Osteoblast (primary cell): ENCODE measurements around the gene IDI1. TPM values are rescaled to one million over a fixed set of nuclear protein-coding genes. Genes with fewer than 3 reads are reported as not detected.
"Not testable (repeated sequence)": the region's sequence is repeated elsewhere in the genome, so short reads cannot be mapped to it uniquely, and the experiment has no call there.

Experiments used
- DNase-seq: peaks from one replicate; pipeline ENCODE4 v3.0.0; 2011; ENCODE audit warnings: low spot score, mixed read lengths; ENCODE audit not compliant: insufficient read length; ENCODE audit errors: missing footprints
- H2AFZ ChIP-seq: 2 replicates; pipeline ENCODE4 v1.6.0; 2011; ENCODE audit warnings: mild to moderate bottlenecking, low read length
- H3K27ac ChIP-seq: 2 replicates; pipeline ENCODE4 v1.5.1; 2011; ENCODE audit warnings: mild to moderate bottlenecking, low read depth, low read length, moderate library complexity
- H3K27me3 ChIP-seq: 2 replicates; pipeline ENCODE4 v1.6.0; 2012; ENCODE audit warnings: mild to moderate bottlenecking, control low read depth, inconsistent platforms, low read length, moderate library complexity; ENCODE audit not compliant: insufficient read depth
- H3K36me3 ChIP-seq: 2 replicates; pipeline ENCODE4 v1.5.1; 2011; ENCODE audit warnings: mild to moderate bottlenecking, low read length, control low read depth, moderate library complexity; ENCODE audit not compliant: insufficient read depth
- H3K4me1 ChIP-seq: 2 replicates; pipeline ENCODE4 v1.5.1; 2011; ENCODE audit warnings: mild to moderate bottlenecking, low read length, control low read depth, moderate library complexity; ENCODE audit not compliant: insufficient read depth
- H3K4me2 ChIP-seq: 2 replicates; pipeline ENCODE4 v1.6.0; 2011; ENCODE audit warnings: mild to moderate bottlenecking, low read length; ENCODE audit not compliant: insufficient read depth
- H3K4me3 ChIP-seq: fragments of 200-600 bp; sonication (generic); 3 replicates; pipeline ENCODE4 v1.5.1; 2012; ENCODE audit warnings: mild to moderate bottlenecking, low read length, inconsistent platforms; ENCODE audit not compliant: insufficient read depth
- H3K79me2 ChIP-seq: 2 replicates; pipeline ENCODE4 v1.6.0; 2012; ENCODE audit warnings: mild to moderate bottlenecking, low read length, control low read depth, inconsistent platforms; ENCODE audit not compliant: insufficient read depth
- H3K9me3 ChIP-seq: 2 replicates; pipeline ENCODE4 v1.5.1; 2011; ENCODE audit warnings: low read depth, low read length, control low read depth
- H4K20me1 ChIP-seq: 2 replicates; pipeline ENCODE4 v1.6.0; 2012; ENCODE audit warnings: mild to moderate bottlenecking, low read length, control low read depth; ENCODE audit not compliant: insufficient read depth
- CTCF ChIP-seq: IDR thresholded peaks from 2 replicates; pipeline ENCODE4 v1.5.1; 2011; ENCODE audit warnings: mild to moderate bottlenecking, low read depth, low read length, moderate library complexity; ENCODE audit errors: extremely low read depth
- total RNA-seq: library from RNA; depleted of rRNA; stranded (reverse); fragments of >200 nt; gene quantifications from 2 replicates; pipeline ENCODE4 v1.2.3, GENCODE V29; 2012

The IDI1 gene
- total RNA-seq, 1 donor = 104 TPM

GRCh38 chr10:1010703-1011102, 38.2 kb downstream of the IDI1 start:
- Histone ChIP-seq H3K27me3 (no peaks in the 10 kb centered on the region), H3K4me2 (no peak overlapping the region), H3K4me1 (no peaks in the 10 kb centered on the region), H4K20me1 (peaks cover 11% of the 10 kb centered on the region), H3K36me3 (peaks cover 84% of the 10 kb centered on the region), H3K4me3 (no peak overlapping the region), H3K9me3 (no peaks in the 10 kb centered on the region), H3K79me2 (peaks cover 12% of the 10 kb centered on the region), H2AFZ (no peak overlapping the region), H3K27ac (no peak overlapping the region)
- TF ChIP-seq CTCF = no peak
- DNase-seq = no peak

- H3K27ac ChIP-seq, H3K9me3 ChIP-seq, H3K4me1 ChIP-seq, H2AFZ ChIP-seq, H3K4me2 ChIP-seq, H3K27me3 ChIP-seq, DNase-seq, H3K4me3 ChIP-seq: not testable (repeated sequence)
- H4K20me1 ChIP-seq = peaks cover 11% of the 10 kb centered on the region
- peaks cover 87% of the 10 kb centered on the region for H3K36me3 ChIP-seq
- peaks cover 16% of the 10 kb centered on the region for H3K79me2 ChIP-seq
Observed at GRCh38 chr10:1009947-1010346, 39.0 kb downstream of the IDI1 start.

GRCh38 chr10:1009071-1009494, 39.8 kb downstream of the IDI1 start:
- H2AFZ ChIP-seq = no peak overlapping the region
- H3K79me2 ChIP-seq = peaks cover 24% of the 10 kb centered on the region
- peaks cover 87% of the 10 kb centered on the region for H3K36me3 ChIP-seq

GRCh38 chr10:1007583-1007982, 41.3 kb downstream of the IDI1 start:
- no peak for DNase-seq
- H3K36me3 ChIP-seq = peaks cover 93% of the 10 kb centered on the region
- H3K79me2 ChIP-seq = peaks cover 37% of the 10 kb centered on the region
- peaks cover 31% of the 10 kb centered on the region for H4K20me1 ChIP-seq
- H3K4me2 ChIP-seq = no peak overlapping the region
- H3K27me3 ChIP-seq = no peaks in the 10 kb centered on the region
- TF ChIP-seq CTCF = no peak
- no peak overlapping the region for H3K4me3 ChIP-seq
- H3K4me1 ChIP-seq = no peaks in the 10 kb centered on the region
- H3K27ac ChIP-seq = no peak overlapping the region
- no peaks in the 10 kb centered on the region for H3K9me3 ChIP-seq
- H2AFZ ChIP-seq = no peak overlapping the region

More at GRCh38 chr10:1009071-1009494, 39.8 kb downstream of the IDI1 start:
- TF ChIP-seq CTCF = no peak
- Histone ChIP-seq H3K27ac (no peak overlapping the region), H3K4me2 (no peak overlapping the region), H3K9me3 (no peaks in the 10 kb centered on the region), H3K27me3 (no peaks in the 10 kb centered on the region), H4K20me1 (peaks cover 18% of the 10 kb centered on the region), H3K4me3 (no peak overlapping the region), H3K4me1 (no peaks in the 10 kb centered on the region)
- DNase-seq = no peak
